Measurements from ENCODE around the gene KCNMB1.

- TF ChIP-seq, protein P1, sequence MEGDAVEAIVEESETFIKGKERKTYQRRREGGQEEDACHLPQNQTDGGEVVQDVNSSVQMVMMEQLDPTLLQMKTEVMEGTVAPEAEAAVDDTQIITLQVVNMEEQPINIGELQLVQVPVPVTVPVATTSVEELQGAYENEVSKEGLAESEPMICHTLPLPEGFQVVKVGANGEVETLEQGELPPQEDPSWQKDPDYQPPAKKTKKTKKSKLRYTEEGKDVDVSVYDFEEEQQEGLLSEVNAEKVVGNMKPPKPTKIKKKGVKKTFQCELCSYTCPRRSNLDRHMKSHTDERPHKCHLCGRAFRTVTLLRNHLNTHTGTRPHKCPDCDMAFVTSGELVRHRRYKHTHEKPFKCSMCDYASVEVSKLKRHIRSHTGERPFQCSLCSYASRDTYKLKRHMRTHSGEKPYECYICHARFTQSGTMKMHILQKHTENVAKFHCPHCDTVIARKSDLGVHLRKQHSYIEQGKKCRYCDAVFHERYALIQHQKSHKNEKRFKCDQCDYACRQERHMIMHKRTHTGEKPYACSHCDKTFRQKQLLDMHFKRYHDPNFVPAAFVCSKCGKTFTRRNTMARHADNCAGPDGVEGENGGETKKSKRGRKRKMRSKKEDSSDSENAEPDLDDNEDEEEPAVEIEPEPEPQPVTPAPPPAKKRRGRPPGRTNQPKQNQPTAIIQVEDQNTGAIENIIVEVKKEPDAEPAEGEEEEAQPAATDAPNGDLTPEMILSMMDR (IDR thresholded peaks at IDR 0.05; ENCODE audit: low read depth, low read length) = no peak
- TF ChIP-seq, protein P2, sequence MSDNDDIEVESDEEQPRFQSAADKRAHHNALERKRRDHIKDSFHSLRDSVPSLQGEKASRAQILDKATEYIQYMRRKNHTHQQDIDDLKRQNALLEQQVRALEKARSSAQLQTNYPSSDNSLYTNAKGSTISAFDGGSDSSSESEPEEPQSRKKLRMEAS (IDR thresholded peaks at IDR 0.05; ENCODE audit: low read depth, low read length) = no peak
Observed at GRCh38 chr5:170347022-170347567, 42.1 kb downstream of the KCNMB1 start.

Data from NB4 (cell line).